BLaER1 treated with 17β-estradiol and CSF1 and Interleukin-3, amounts not matched to agents 10 nM and 100 nM (cell line): ENCODE measurements around the gene ARHGAP26.

Experiments used
- H3K27ac ChIP-seq, 11 experiments: shearing (Covaris generic); formaldehyde crosslinking; 2 replicates each; pipeline ENCODE4 v1.8.1; 2022
- H3K27me3 ChIP-seq, 11 experiments: shearing (Covaris generic); formaldehyde crosslinking; 2 replicates each; pipeline ENCODE4 v1.8.1; 2022
- H3K36me3 ChIP-seq, 11 experiments: shearing (Covaris generic); formaldehyde crosslinking; 2 replicates each; pipeline ENCODE4 v1.8.1; 2022
- H3K4me1 ChIP-seq, 10 experiments: shearing (Covaris generic); formaldehyde crosslinking; 2 replicates each; pipeline ENCODE4 v1.8.1; 2022
- H3K4me2 ChIP-seq, 11 experiments: shearing (Covaris generic); formaldehyde crosslinking; 2 replicates each; pipeline ENCODE4 v1.8.1; 2022
- H3K4me3 ChIP-seq, 10 experiments: shearing (Covaris generic); formaldehyde crosslinking; 2 replicates each; pipeline ENCODE4 v1.8.1; 2022
- H3K9ac ChIP-seq, 11 experiments: shearing (Covaris generic); formaldehyde crosslinking; 2 replicates each; pipeline ENCODE4 v1.8.1; 2022
- H3K9me3 ChIP-seq, 11 experiments: shearing (Covaris generic); formaldehyde crosslinking; replicated peaks in 1 of 11; 2 replicates each; pipeline ENCODE4 v1.8.1; 2022
- H4K20me1 ChIP-seq, 11 experiments: shearing (Covaris generic); formaldehyde crosslinking; 2 replicates each; pipeline ENCODE4 v1.8.1; 2022
- Cebpa-rat ChIP-seq, 11 experiments: shearing (Covaris generic); IDR thresholded peaks; 2 replicates each; pipeline ENCODE4 v1.8.1; 2022

The ARHGAP26 gene

GRCh38 chr5:142902186-142902965, 132.2 kb downstream of the ARHGAP26 start:
- Histone ChIP-seq H3K27me3 (no peaks in the 10 kb centered on the region), H3K36me3 (peaks cover 23 to 98% (median 63%) of the 10 kb centered on the region in 11 experiments), H3K9ac (no peak overlapping the region), H3K4me1 (peaks cover 19 to 51% (median 36%) of the 10 kb centered on the region in 10 experiments), H3K4me2 (peak overlapping the region in 5 of 11 experiments; percentile 4 to 19 (median 12); a peak in 7 of 22 replicates), H3K9me3 (no peaks in the 10 kb centered on the region), H4K20me1 (peaks cover 0 to 92% (median 0%) of the 10 kb centered on the region in 11 experiments; a peak in 8 of 22 replicates), H3K27ac (peak overlapping the region in 2 of 11 experiments; percentile 4 to 12; a peak in 1 of 22 replicates), H3K4me3 (no peak overlapping the region)
- no peak for TF ChIP-seq Cebpa-rat (IDR thresholded peaks at IDR 0.05)

GRCh38 chr5:142904416-142904815, 134.2 kb downstream of the ARHGAP26 start:
- TF ChIP-seq Cebpa-rat (IDR thresholded peaks at IDR 0.05): no peak
- Histone ChIP-seq H3K36me3 (peaks cover 23 to 98% (median 83%) of the 10 kb centered on the region in 11 experiments), H3K4me3 (no peak overlapping the region)

GRCh38 chr5:142905348-142905747, 135.2 kb downstream of the ARHGAP26 start:
- Histone ChIP-seq H3K4me1 (peaks cover 21 to 35% (median 26%) of the 10 kb centered on the region in 10 experiments), H4K20me1 (peaks cover 0 to 94% (median 0%) of the 10 kb centered on the region in 11 experiments; a peak in 8 of 22 replicates), H3K9ac (no peak overlapping the region), H3K27me3 (no peaks in the 10 kb centered on the region), H3K4me2 (no peak overlapping the region), H3K4me3 (no peak overlapping the region), H3K9me3 (no peaks in the 10 kb centered on the region), H3K27ac (no peak overlapping the region), H3K36me3 (peaks cover 27 to 98% (median 92%) of the 10 kb centered on the region in 11 experiments)
- no peak for TF ChIP-seq Cebpa-rat (IDR thresholded peaks at IDR 0.05)

More at GRCh38 chr5:142904416-142904815, 134.2 kb downstream of the ARHGAP26 start:
- no peaks in the 10 kb centered on the region for H3K9me3 ChIP-seq
- no peak overlapping the region for H3K27ac ChIP-seq
- H3K27me3 ChIP-seq: no peaks in the 10 kb centered on the region
- no peak overlapping the region for H3K4me2 ChIP-seq
- peaks cover 24 to 40% (median 30%) of the 10 kb centered on the region in 10 experiments for H3K4me1 ChIP-seq
- H3K9ac ChIP-seq: no peak overlapping the region
- H4K20me1 ChIP-seq: peaks cover 0 to 95% (median 0%) of the 10 kb centered on the region in 11 experiments; a peak in 8 of 22 replicates

- no peaks in the 10 kb centered on the region for H3K27me3 ChIP-seq
- H4K20me1 ChIP-seq: peaks cover 0 to 91% (median 0%) of the 10 kb centered on the region in 11 experiments; a peak in 7 of 22 replicates
- peaks cover 15 to 27% (median 21%) of the 10 kb centered on the region in 10 experiments for H3K4me1 ChIP-seq
- no peaks in the 10 kb centered on the region; a peak in 2 of 22 replicates for H3K9me3 ChIP-seq
- H3K4me3 ChIP-seq: no peak overlapping the region
- H3K36me3 ChIP-seq: peaks cover 39 to 100% (median 96%) of the 10 kb centered on the region in 11 experiments
- H3K4me2 ChIP-seq: peak overlapping the region in 8 of 11 experiments; percentile 13 to 75 (median 59); a peak in 17 of 22 replicates
- no peak for TF ChIP-seq Cebpa-rat (IDR thresholded peaks at IDR 0.05)
- H3K27ac ChIP-seq: peak overlapping the region in 2 of 11 experiments; percentile 34 to 39; a peak in 2 of 22 replicates
- H3K9ac ChIP-seq: peak overlapping the region in 1 of 11 experiments; percentile 17; a peak in 2 of 22 replicates
Observed at GRCh38 chr5:142906863-142907671, 136.9 kb downstream of the ARHGAP26 start.

- Histone ChIP-seq H3K9ac (no peak overlapping the region), H3K36me3 (peaks cover 37 to 100% (median 96%) of the 10 kb centered on the region in 11 experiments), H3K27ac (no peak overlapping the region), H3K9me3 (no peaks in the 10 kb centered on the region; a peak in 2 of 22 replicates), H3K4me3 (no peak overlapping the region), H3K27me3 (no peaks in the 10 kb centered on the region), H3K4me1 (peaks cover 7 to 27% (median 17%) of the 10 kb centered on the region in 10 experiments; a peak in 16 of 20 replicates), H4K20me1 (peaks cover 0 to 89% (median 0%) of the 10 kb centered on the region in 11 experiments; a peak in 7 of 22 replicates), H3K4me2 (peak overlapping the region in 2 of 11 experiments; percentile 3 to 11; a peak in 1 of 22 replicates)
- no peak for TF ChIP-seq Cebpa-rat (IDR thresholded peaks at IDR 0.05)
Observed at GRCh38 chr5:142908659-142909058, 138.5 kb downstream of the ARHGAP26 start.

- H3K9me3 ChIP-seq: no peaks in the 10 kb centered on the region; a peak in 2 of 22 replicates
- no peak overlapping the region for H3K4me2 ChIP-seq
- TF ChIP-seq Cebpa-rat (IDR thresholded peaks at IDR 0.05): no peak
- no peaks in the 10 kb centered on the region for H3K27me3 ChIP-seq
- no peak overlapping the region for H3K9ac ChIP-seq
- no peak overlapping the region for H3K27ac ChIP-seq
- H4K20me1 ChIP-seq: peaks cover 0 to 90% (median 0%) of the 10 kb centered on the region in 11 experiments; a peak in 7 of 22 replicates
- H3K36me3 ChIP-seq: peaks cover 24 to 100% (median 94%) of the 10 kb centered on the region in 11 experiments
- H3K4me3 ChIP-seq: no peak overlapping the region
- H3K4me1 ChIP-seq: peaks cover 7 to 27% (median 17%) of the 10 kb centered on the region in 10 experiments; a peak in 17 of 20 replicates
Observed at GRCh38 chr5:142910128-142910527, 140.0 kb downstream of the ARHGAP26 start.

GRCh38 chr5:142911170-142911569, 141.0 kb downstream of the ARHGAP26 start:
- no peak for TF ChIP-seq Cebpa-rat (IDR thresholded peaks at IDR 0.05)
- H3K27me3 ChIP-seq: no peaks in the 10 kb centered on the region
- H4K20me1 ChIP-seq: peaks cover 0 to 87% (median 0%) of the 10 kb centered on the region in 11 experiments; a peak in 7 of 22 replicates
- peaks cover 15 to 32% (median 22%) of the 10 kb centered on the region in 10 experiments; a peak in 18 of 20 replicates for H3K4me1 ChIP-seq
- H3K27ac ChIP-seq: no peak overlapping the region
- no peak overlapping the region for H3K4me2 ChIP-seq
- no peaks in the 10 kb centered on the region; a peak in 2 of 22 replicates for H3K9me3 ChIP-seq
- H3K4me3 ChIP-seq: no peak overlapping the region
- no peak overlapping the region for H3K9ac ChIP-seq
- H3K36me3 ChIP-seq: peaks cover 24 to 100% (median 84%) of the 10 kb centered on the region in 11 experiments

GRCh38 chr5:142911775-142912174, 141.6 kb downstream of the ARHGAP26 start:
- H3K27ac ChIP-seq: no peak overlapping the region
- H3K4me1 ChIP-seq: peaks cover 11 to 30% (median 18%) of the 10 kb centered on the region in 10 experiments; a peak in 18 of 20 replicates
- H3K4me2 ChIP-seq: no peak overlapping the region
- H3K36me3 ChIP-seq: peaks cover 24 to 100% (median 78%) of the 10 kb centered on the region in 11 experiments
- H3K4me3 ChIP-seq: no peak overlapping the region
- no peaks in the 10 kb centered on the region; a peak in 2 of 22 replicates for H3K9me3 ChIP-seq
- H3K27me3 ChIP-seq: no peaks in the 10 kb centered on the region
- H3K9ac ChIP-seq: no peak overlapping the region
- peaks cover 0 to 82% (median 0%) of the 10 kb centered on the region in 11 experiments; a peak in 6 of 22 replicates for H4K20me1 ChIP-seq
- no peak for TF ChIP-seq Cebpa-rat (IDR thresholded peaks at IDR 0.05)
